ENCODE results near the gene AJAP1. TPM values are rescaled to one million over a fixed set of nuclear protein-coding genes. Genes with fewer than 3 reads are reported as not detected.

AJAP1 gene
- polyA plus RNA-seq, 3 donors: 0.90 to 1.7 (median 1.2) TPM

DNA sequence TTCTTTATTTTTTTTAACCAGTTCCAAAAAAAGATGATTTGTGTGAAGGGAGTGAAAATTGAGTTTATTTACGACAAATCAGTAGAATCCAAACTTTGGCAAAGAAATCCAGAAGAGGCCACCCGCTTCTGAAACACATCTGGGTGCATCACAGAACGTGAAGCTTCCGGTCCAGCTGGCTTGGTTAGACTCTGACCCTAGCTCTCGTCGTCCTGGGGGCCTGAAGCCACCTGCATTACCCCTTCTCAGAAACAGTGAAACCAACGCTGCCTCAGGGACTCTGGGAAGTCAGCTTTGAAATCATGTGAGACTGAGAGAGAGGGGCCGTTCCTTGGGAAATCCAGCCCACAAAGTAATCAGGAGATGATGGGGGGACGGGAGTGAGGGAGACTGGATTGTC, 21.8 kb downstream of the AJAP1 start:
- DNase-seq (ENCODE audit: low read depth in 3 of 3, low spot score in 2 of 3): no peak

GRCh38 chr1:4677608-4678007, 23.2 kb downstream of the AJAP1 start:
- DNase-seq (ENCODE audit: low read depth in 3 of 3, low spot score in 2 of 3): no peak

GRCh38 chr1:4678066-4678717, 23.8 kb downstream of the AJAP1 start:
- DNase-seq (ENCODE audit: low read depth in 3 of 3, low spot score in 2 of 3): no peak

DNA sequence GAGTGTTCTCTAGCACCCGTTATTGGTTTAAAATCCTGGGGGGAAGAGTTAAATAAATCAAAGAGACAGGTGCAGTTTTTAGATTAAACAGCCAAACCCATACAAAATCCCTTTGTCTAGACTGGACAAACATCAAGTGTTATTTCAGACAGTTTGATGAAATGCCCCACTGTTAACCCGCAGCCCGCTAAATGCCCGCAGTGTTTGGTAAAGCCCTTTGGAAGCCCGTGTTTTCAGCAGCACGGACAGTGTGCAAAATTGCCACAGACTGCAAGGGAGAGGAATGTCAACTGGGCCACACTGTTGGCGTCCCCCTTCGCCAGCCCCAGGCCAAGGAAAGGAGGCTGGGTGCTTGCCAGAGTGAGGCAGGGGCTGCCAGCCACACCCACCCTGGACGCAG, 26.6 kb downstream of the AJAP1 start:
- no peak for DNase-seq (ENCODE audit: low read depth in 3 of 3, low spot score in 2 of 3)

DNA sequence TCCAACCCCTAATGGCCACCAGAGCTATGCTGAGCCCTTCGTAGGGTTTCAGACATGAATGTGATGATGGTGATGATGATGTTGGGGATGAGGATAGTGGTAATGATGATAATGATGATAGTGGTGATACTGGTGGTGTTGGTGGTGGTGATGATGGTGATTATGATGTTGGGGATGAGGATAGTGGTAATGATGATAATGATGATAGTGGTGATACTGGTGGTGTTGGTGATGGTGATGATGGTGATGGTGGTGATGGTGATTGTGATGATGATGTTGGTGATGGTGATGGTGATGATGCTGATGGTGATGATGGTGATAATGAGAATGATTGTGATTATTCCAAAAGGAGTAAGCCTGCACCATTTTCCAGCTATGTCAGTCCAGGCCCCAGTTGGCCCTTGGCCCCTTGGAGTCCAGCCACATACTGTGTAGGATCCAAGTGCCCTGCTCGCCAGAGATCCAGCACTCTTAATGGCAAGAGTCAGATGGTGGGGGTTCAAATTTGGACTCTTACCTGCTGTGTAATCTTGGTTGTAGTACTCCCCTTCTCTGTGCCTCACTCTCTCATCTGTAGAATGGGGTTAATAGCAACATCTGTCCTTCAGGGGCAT, 28.3 kb downstream of the AJAP1 start:
- DNase-seq (ENCODE audit: low read depth in 3 of 3, low spot score in 2 of 3): no peak

DNA sequence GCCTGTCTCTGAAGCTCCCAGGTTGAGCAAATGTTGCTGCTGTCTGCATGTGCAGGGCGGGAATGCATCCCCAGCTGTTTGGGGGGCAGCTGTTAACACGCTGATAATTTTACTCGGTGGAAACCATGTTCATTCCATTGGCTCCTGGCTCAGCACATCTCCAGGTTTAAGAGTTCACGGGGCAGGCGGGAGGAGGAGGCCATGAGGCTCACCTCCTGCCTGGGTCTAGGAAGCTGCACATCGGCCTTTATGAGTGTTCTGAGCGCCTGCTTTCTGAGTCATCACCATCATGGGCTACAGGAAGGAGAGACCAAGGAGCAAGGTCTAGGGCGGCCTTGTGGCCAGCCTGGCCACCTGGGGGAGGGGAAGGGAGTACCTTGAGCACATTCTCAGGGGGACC, 29.7 kb downstream of the AJAP1 start:
- DNase-seq (ENCODE audit: low read depth in 3 of 3, low spot score in 2 of 3): no peak

GRCh38 chr1:4684864-4685522, 30.6 kb downstream of the AJAP1 start:
- DNase-seq (ENCODE audit: low read depth in 3 of 3, low spot score in 2 of 3): no peak

GRCh38 chr1:4685523-4685865, 31.1 kb downstream of the AJAP1 start:
- no peak for DNase-seq (ENCODE audit: low read depth in 3 of 3, low spot score in 2 of 3)

- DNase-seq (ENCODE audit: low read depth in 3 of 3, low spot score in 2 of 3): no peak
These were observed 33.5 kb downstream of the AJAP1 start for GRCh38 chr1:4687943-4688342.

DNA sequence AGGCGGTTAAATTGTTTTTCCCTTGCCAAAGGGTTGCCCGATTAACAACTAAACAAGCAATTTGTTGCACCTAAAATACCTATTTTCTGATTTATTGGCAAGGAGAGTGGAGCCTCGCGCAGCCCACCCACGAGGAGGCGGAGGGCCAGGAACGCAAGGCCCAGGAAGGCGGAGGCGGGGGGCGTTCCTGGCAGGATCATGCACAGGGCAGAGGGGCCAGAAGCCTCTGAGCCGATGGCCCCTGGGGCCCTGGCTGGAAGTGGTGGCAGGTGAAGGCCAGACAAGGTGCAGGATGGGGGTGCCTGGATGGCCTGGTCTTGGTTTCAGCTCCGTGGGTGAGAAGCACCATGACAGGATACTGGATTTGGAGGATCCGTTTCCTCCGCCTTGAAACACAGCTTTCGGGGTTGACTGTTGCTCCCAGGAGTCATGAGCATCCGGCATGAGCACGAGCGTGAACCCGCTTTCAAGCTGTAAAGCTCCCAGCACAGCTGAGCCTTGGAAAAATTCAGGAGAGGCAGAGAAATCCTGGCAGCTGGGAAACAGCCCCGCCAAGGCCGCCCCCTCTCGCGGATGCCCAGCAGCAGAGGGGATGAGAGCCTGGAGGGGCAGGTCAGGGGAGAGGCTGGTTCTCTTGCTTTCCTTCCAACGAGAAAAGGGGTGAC, 35.0 kb downstream of the AJAP1 start:
- no peak for DNase-seq (ENCODE audit: low read depth in 3 of 3, low spot score in 2 of 3)

DNA sequence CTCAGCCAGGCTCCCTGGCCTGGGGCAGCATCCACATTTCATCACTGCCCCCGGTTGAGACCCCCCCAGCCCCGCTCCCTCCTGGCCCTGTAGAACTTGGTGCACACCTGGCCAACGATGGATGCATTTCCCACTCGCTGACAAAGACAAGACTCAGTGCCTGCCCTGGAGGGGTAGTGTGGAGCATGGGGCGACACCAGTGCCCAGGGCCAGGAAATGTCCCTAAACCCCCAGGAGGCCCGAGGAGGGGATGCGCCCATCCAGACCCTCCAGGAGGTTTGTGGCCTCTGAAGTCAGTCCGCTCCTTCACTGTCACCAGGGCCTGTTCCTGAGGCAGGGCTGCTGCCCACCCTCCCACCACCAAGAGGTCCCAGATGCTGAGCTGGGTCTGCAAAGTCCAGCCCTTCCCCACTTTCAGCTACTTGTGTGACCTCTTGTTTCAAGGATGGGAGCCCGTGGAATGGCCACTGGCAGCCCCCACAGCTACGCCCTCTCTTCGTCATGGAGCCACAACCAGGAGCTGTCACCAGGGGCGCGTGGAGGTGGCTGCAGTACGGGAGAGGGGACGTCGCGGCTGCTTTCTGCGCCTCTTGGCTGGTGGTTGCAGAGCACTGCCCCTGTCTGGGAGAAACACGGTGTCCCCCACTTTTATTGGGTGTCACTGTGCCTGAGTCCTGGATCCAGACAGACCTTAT, 35.7 kb downstream of the AJAP1 start:
- no peak for DNase-seq (ENCODE audit: low read depth in 3 of 3, low spot score in 2 of 3)

DNA sequence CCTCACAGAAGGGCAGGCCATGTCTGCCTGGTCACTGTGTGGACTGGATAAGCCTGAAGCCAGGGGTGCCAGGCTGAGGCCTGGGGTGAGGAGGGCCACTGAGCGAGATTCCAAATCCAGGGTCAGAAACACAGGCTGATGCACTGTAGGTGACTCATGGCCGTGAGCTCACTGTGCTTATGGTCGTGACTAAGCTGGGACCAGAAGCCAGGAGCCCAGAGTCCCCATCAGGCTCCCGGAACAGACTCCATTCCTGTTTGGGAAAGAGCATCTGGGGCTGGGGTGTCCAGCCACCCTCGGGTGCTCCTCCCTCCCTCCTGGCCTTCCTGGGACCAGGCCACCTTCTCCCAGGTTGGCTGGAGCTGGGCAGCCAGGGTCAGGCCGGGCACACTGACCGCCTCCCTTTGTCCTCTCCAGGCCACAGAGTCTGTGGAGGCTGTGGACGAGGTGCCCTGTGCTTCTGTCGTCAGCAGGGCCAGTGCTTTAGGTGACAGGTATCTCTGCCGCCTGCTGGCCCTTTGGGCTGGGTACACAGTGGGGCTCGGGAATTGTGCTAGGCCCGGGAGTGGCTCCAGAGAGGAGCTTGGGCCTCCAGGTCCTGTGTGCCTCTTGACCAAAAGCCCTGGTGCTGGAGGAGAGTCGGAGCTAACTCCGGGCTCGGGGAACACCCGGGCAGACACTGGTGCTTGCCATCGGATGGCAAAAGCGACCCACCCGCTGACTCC, 36.7 kb downstream of the AJAP1 start:
- DNase-seq (ENCODE audit: low read depth in 3 of 3, low spot score in 2 of 3): no peak

DNA sequence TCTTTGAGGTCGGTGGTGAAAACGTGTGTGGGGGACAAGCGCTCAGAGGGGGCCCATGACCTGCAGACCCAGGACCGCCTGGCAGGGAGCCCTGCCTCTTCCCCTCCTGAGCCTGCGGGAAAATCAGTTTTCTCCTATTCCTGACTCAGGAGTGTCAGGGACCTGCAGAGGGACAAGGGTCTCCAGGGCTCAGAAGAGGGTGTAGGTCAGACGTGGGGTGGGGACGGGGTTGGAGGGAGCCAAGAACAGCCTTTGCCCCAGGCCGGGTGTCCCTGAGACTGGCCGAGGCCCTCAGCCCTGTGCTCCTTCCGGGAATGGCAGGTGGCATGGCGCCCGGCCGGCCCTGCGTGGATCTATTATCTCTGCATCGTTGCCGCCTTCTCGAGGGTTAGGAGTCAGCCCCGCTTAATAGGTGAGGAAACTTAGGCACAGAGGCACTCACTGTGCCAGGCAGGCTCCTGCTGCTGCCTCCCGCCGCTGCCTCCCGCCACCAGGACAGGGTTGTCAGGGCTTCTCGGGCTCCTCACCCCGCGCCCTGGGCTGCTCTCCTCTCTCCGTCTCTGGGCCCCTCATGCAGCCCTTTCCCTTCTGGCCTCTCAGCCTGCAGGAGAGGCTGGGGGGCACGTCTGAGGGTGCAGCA, 37.5 kb downstream of the AJAP1 start:
- DNase-seq (ENCODE audit: low read depth in 3 of 3, low spot score in 2 of 3): no peak

GRCh38 chr1:4692437-4692836, 38.0 kb downstream of the AJAP1 start:
- DNase-seq (ENCODE audit: low read depth in 3 of 3, low spot score in 2 of 3): no peak

- no peak for DNase-seq (ENCODE audit: low read depth in 3 of 3, low spot score in 2 of 3)
These were observed 38.9 kb downstream of the AJAP1 start for GRCh38 chr1:4693331-4693730.

DNA sequence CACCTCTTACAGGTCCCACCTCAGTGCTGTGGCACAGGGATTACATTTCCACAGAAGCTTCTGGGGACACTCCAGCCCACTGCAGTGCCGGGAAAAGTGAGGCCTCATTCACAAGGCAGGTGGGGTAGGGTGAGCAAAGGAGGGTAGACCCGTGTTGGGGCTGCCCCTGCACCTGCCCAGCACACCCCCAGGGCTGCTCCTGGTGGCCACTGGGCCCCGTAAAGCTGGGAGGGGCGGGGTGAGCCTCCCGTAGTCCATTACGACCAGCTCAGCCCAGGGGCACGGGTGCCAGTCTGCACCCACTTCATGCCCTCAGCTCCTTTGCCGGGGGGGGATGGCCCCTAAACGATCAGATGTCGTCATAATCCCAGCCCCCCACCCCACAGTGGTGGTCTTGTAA, 39.5 kb downstream of the AJAP1 start:
- no peak for DNase-seq (ENCODE audit: low read depth in 3 of 3, low spot score in 2 of 3)

GRCh38 chr1:4694492-4694891, 40.1 kb downstream of the AJAP1 start:
- no peak for DNase-seq (ENCODE audit: low read depth in 3 of 3, low spot score in 2 of 3)

DNA sequence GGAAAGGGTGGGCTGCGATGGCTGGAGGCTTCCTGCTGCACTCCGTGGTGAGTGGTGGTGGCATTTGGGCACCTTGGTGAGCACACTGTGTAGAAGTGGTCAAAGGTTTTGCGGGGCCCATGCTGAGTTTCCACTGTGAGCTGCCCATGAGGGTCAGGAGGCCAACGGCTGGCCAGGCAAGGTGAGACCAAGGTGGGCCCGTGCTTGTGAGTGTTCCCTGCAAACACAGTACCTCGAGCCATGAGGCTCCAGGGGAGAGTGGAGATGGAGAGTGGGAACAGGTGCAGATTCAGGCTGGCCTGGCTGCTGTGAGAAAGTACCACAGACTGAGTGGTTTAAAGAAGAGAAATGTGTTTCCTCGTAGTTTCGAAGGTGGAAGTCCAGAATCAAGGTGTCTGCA, 40.8 kb downstream of the AJAP1 start:
- no peak for DNase-seq (ENCODE audit: low read depth in 3 of 3, low spot score in 2 of 3)

GRCh38 chr1:4696161-4696745, 41.8 kb downstream of the AJAP1 start:
- no peak for DNase-seq (ENCODE audit: low read depth in 3 of 3, low spot score in 2 of 3)

GRCh38 chr1:4696753-4697152, 42.3 kb downstream of the AJAP1 start:
- DNase-seq (ENCODE audit: low read depth in 3 of 3, low spot score in 2 of 3): no peak
